GM15510 (cell line): ENCODE data around the gene SART3.

ENCODE experiments used
- POLR2A ChIP-seq: IDR thresholded peaks from 3 replicates; pipeline ENCODE4 v1.6.1; 2011; ENCODE audit warnings: borderline replicate concordance; ENCODE audit not compliant: insufficient read length; ENCODE audit errors: extremely low read depth

Gene SART3

DNA sequence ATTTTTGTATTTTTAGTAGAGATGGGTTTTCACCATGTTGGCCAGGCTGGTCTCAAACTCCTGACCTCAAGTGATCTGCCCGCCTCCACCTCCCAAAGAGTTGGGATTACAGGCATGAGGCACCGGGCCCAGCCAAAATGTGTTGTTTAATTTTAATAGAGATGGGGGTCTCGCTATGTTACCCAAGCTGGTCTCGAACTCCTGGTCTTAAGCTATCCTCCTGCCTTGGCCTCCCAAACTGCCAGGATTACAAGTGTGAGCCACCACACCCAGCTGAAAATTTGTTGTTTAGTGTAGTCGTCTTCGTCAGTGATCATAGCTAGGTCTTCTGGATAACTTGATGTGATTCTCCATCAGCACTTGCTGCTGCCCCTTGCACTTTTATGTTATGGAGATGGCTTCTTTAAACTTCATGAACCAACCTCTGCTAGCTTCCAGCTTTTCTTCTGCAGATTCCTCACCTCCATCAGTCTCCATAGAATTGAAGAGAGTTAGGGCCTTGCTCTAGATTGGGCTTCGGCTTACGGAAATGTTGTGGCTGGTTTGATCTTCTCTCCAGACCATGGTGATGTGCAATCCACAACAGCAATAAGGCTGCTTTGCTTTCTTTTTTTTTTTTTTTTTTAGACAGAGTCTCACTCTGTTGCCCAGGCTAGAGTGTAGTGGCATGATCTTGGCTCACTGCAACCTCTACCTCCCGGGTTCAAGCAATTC is 14.4 kb upstream of the SART3 start:
- TF ChIP-seq POLR2A, result no peak

GRCh38 chr12:108573317-108573716 is 12.3 kb upstream of the SART3 start:
- no peak for TF ChIP-seq POLR2A

- TF ChIP-seq POLR2A, result no peak
These were observed 11.3 kb upstream of the SART3 start for GRCh38 chr12:108572166-108572790.

DNA sequence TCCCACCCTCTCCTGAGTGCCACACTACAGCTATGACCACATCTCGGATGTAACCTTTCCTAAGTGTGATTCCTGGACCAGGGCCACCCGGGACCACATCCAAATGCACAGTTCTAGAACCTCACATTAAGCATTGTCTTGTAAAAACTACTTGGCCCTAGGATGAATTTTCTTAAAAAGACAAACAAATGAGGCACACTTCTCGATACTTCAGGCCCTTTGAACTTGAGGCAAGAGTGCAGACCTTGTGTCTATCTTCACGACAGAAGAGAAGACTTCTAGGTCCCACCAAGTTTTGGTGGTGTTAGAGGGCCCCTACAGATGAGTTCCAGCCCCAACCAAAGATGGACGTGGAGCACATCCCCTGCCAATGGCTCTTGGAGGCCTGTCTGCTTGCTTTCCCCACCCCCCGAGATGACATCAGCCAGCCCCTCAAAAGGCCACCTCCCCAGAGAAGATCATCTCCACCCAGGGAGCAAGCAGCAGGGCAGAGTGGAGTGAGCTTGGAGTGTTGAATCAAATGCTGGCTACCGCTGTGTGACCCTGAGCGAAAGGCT is 10.7 kb upstream of the SART3 start:
- no peak for TF ChIP-seq POLR2A

GRCh38 chr12:108570743-108571608 is 10.0 kb upstream of the SART3 start:
- TF ChIP-seq POLR2A, result no peak

DNA sequence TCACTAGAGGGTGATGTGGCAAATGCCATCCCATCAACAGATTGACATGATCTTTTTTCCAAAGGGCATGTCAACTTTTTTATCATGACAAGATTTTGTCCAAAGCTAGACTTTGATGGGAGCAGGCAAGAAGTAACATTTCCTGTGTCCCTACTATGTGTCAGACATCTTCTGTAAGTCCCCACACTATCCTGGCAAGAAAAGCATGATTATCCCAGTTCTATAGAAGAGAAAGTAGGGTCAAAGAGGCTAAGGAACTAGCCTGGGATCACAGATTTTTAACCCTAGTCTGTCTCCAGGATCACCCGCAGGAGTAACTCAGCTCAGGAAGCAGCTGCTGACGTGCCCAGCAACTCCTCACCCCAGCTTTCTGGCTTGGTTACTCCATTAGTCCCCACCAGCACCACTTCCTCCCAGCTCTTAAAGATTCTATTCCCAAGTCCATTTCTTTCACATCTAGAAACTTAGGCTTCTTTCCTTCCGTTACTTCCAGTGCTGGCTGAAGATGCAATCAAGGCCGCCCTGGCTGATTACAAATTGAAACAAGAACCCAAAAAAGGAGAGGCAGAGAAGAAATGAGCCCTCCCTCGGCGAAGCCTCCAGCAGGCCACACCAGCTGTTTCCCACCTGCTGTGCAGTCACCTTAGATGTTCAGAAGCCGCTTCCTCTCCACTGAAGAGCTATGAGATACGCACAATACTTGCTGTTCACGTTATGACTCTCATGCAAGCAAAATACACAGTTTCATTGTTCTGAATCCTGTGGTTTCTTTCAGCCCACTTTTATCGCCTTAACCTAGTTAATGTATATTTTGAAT is 7.6 kb upstream of the SART3 start:
- no peak for TF ChIP-seq POLR2A

GRCh38 chr12:108567406-108568337 is 6.7 kb upstream of the SART3 start:
- no peak for TF ChIP-seq POLR2A

DNA sequence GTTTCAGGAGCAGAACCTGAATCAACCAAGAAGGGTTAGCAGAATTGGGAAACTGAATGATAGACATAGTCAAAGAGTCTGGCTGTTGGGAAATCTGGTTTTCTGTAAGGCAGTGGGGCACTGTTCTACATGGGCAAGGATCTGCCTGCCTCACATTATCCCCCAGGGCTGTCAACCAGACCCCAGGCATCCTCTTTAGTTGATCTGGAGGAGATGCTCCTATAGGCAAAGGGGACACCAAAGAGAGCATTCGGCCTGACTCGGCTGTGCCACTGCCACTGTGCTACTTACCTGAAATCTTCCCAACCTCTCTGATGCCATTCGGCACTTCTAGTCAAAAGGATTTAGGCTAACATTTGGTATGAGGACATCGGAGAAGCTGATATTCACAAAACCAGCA is 5.5 kb upstream of the SART3 start:
- no peak for TF ChIP-seq POLR2A

- TF ChIP-seq POLR2A, result no peak
These were observed 5.0 kb upstream of the SART3 start for GRCh38 chr12:108565976-108566375.

DNA sequence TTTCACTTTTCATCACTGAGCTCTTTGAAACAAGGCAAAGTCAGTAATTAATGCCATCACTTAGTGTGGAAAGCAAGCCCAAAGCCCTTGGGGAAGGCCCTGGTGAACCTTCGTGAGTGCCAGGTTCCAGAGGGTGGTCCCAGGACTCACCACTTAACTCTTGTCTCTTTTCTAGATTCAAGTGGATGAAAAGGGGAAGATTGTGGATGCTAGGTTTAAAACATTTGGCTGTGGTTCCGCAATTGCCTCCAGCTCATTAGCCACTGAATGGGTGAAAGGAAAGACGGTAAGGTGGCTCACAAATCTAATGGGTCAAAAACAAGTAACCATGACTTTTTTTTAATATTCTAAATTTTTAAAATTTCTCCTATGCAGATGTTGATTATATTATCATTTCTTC is 4.2 kb upstream of the SART3 start:
- no peak for TF ChIP-seq POLR2A

DNA sequence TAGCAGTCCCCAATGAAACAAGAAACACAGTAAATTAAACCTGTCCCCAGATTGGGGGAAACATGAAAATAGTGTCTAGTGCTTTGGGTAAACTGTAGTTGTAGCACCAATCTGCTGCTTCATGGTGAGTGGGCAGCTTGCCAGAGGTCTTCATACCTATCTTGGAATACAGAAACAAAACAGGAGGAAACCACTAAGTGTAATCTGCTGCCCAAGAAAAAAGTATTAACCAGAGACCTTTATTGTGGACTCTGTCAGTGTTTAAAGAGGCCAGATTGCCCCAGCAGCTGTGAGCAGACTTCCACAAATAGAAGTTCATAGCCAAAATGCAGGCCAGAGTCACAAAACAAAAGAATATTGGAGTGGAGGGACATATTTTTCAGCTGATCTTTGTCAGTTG is 3.8 kb upstream of the SART3 start:
- no peak for TF ChIP-seq POLR2A

GRCh38 chr12:108563804-108564151 is 2.8 kb upstream of the SART3 start:
- no peak for TF ChIP-seq POLR2A

DNA sequence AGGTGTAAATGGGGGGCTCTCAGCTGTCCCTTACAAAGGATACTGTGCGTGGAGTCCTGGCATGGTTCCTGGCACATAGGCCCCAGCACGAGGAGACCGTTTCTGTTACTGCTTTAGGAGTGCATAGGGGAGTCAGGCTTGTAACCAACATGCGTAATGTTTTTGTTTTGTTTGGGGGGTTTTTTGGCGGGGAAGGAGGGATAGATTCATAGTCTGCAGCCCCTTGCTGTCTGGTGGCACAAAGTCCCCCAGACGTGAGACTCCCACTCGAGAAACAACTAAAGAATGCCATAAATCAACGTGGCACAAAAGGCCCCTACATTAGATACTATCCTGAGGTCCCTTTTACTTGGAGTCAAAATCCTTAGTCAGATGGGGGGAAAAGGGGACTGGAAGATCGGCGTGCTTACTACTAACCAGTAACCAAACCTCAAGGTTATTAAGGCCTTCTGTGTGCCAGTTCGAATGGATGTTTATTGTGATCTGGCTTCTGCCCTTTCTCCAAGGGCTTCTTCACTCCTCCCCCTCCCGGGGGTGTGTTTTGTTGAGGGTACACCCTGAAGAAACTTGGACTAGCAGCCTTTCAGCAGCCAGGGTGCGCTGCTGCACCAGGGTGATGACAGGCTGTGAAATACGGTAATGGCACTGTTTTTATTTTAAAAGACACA is 2.3 kb upstream of the SART3 start:
- TF ChIP-seq POLR2A, result no peak
